ENCODE data around the gene LCN12.

DNA sequence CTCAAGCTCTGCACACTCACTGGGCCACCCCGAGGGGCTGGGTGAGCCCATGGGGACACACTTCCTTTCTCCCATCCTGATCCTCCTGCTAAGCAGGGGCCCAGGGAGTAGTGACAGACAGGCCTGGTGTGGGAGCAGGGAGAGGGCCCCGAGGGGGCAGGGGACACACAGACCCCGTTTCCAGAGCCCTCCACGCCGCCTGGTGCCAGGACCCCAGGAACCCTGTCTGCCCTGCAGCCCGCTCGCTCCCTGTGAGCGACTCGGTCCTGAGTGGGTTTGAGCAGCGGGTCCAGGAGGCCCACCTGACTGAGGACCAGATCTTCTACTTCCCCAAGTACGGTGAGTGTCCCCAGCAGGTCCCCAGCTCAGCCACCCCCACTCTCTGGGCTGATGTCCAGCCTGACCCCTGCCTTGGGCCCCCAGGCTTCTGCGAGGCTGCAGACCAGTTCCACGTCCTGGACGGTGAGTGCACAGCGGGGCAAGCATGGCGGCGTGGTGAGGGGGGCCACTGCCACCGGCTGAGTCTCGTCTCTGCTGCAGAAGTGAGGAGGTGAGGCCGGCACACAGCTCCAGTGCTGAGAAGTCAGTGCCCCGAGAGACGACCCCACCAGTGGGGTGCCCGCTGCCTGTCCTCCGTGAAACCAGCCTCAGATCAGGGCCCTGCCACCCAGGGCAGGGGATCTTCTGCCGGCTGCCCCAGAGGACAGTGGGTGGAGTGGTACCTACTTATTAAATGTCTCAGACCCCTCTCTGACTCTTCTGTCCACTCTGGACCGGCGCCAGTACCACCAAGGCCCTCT lies 5.6 kb upstream of the LCN12 start:
- TF ChIP-seq CTCF (IDR thresholded peaks at IDR 0.05) (no peak), POLR2A (IDR thresholded peaks at IDR 0.05) (no peak), POLR2AphosphoS5 (IDR thresholded peaks at IDR 0.05; ENCODE audit: insufficient read depth in 1 of 2, low read depth in 1 of 2) (no peak)

All from vagina (tissue), 2 donors.